HG02571 (cell line): ENCODE measurements around the gene GNAZ.

Experiments
- ATAC-seq: cut with Tn5 transposase; IDR thresholded peaks from one replicate; pipeline ENCODE4 v1.9.1; 2021; ENCODE audit warnings: mild to moderate bottlenecking, moderate library complexity; ENCODE audit not compliant: unreplicated experiment

GNAZ gene

GRCh38 chr22:23091760-23092159 is 21.4 kb downstream of the GNAZ start:
- ATAC-seq: no peak

DNA sequence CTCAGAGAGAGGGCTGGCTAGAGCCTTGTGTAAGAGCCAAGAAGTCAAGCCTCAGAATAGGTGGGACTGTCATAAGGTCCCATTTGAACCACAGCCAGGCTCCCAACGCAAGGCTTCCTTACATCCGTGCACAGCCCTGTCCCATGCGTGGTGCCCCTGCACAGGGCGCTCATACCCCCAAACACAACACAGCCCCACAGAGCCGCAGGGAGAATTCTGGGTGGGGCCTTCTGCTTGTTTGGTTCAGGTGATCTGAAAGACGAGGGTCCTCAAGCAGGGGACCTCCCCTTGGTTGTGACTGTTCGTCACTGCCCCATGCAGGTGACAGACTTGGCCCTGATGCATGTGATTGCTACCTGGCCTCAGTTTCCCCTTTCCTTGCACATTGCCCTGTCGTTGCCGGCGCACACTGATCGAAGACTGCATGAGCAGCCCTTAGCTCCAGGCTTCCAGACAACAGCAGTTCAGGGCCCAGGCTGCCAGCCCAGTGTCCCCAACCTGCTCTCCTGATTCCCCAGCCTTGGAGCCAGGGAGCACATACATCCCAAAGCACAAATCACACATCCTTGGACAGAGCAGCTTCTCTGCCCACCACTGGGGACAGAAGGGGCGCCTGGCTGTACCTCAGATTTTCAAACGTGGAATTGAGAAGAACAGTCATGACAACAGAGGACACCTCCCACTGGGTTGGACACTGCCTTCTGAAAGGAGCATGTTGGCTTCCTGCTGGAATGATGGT is 22.1 kb downstream of the GNAZ start:
- ATAC-seq: no peak

DNA sequence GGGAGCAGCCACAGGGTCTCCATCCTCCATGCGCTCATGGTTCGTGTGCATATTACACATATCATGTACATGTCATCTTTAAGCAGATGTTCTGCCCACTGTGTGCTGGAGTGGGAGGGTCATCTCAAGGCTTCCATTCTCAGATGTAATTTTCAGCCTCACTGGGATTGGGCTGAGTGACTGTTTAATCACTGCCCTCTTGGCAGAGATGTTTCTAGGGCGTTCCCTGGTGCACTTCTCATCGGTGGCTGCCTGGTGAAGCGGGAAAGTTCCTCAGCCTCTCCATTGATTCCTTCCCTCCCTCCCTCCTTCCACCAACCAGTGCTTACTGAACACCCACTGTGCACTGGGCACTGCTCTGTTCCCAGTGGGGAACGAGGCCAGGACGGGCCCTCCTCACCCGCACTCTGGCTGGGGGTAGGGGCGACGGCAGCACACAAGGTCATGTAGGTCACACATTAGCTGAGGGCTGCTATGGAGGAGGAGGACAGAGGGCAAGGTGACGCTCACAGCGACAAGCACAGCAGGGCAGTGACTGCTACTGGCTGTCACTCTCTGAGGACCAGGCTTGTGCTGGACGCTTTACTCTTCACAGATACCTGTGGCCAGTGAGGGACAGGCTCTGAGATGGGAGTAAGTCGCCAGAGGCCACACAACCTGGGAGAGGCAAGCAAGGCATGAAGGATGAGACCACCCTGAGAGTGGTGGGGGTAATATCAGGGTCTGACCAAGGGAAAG is 22.9 kb downstream of the GNAZ start:
- no peak for ATAC-seq

DNA sequence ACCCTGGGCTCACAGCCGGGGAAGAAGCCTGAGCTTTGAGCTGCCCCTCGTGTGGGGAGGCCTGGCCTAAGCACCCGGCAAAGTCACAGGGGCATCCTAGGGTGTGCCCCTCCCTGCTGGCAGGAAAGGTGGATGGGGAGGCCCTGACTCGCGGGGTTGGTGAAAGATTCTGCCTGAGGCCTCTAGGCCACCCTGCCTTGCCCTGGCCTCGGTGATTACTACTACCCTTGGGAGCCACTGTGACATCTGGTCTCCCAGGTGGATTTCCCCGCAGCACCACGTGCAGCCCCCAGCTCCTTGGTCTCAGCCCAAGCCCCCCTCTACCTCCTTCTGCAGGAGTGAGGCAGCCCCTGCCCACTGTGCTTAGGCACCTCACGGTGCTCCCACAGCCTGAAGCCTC is 23.9 kb downstream of the GNAZ start:
- ATAC-seq: no peak

- no peak for ATAC-seq
Observed at GRCh38 chr22:23094695-23095681, 24.7 kb downstream of the GNAZ start.

DNA sequence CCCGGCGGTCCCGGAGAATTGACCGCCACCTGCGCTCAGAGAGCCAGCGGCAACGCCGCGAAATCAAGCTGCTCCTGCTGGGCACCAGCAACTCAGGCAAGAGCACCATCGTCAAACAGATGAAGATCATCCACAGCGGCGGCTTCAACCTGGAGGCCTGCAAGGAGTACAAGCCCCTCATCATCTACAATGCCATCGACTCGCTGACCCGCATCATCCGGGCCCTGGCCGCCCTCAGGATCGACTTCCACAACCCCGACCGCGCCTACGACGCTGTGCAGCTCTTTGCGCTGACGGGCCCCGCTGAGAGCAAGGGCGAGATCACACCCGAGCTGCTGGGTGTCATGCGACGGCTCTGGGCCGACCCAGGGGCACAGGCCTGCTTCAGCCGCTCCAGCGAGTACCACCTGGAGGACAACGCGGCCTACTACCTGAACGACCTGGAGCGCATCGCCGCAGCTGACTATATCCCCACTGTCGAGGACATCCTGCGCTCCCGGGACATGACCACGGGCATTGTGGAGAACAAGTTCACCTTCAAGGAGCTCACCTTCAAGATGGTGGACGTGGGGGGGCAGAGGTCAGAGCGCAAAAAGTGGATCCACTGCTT is 25.5 kb downstream of the GNAZ start:
- no peak for ATAC-seq

- no peak for ATAC-seq
Observed at GRCh38 chr22:23097412-23098229, 27.3 kb downstream of the GNAZ start.

GRCh38 chr22:23098230-23098705 is 27.9 kb downstream of the GNAZ start:
- ATAC-seq: no peak

DNA sequence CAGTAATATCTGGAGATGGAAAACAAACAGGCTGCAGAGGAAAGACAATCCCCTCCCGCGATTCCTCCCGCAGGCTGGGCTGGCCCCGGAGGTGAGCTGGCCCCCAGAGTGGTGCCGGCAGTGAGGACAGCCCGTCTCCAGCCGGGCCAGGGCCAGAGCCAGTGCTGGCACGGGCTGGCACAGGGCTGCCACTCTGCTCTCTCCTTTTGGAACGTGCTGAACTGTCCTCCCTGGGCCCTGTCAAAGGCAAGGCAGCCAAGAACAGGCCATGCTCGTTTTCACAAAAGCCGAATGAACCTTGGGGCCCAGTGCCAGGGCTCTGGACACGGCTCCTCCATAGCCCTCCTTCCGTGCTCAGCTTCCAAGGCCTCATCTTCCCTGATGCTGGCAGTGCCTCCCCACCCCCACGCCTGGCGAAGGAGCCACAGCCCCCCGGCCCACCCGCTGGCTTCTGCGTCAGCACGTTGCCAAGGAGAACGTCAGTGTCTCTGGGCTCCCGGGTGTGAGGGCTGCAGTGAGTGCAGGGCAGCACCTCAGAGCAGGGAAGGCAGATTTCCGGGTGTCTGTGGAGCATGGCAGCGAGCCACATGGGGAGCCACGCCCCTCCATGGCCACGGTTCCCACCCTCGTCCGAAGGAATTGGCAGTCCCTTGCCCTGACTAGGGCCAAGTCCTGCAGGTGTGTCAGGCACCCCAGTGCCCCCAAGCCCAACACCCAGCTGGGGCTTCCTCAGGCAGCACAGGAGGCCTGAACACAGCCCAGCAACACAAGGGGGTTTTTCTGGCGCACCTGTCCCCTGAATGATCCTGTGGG is 28.6 kb downstream of the GNAZ start:
- ATAC-seq: no peak

- no peak for ATAC-seq
Observed at GRCh38 chr22:23099531-23099804, 29.1 kb downstream of the GNAZ start.

DNA sequence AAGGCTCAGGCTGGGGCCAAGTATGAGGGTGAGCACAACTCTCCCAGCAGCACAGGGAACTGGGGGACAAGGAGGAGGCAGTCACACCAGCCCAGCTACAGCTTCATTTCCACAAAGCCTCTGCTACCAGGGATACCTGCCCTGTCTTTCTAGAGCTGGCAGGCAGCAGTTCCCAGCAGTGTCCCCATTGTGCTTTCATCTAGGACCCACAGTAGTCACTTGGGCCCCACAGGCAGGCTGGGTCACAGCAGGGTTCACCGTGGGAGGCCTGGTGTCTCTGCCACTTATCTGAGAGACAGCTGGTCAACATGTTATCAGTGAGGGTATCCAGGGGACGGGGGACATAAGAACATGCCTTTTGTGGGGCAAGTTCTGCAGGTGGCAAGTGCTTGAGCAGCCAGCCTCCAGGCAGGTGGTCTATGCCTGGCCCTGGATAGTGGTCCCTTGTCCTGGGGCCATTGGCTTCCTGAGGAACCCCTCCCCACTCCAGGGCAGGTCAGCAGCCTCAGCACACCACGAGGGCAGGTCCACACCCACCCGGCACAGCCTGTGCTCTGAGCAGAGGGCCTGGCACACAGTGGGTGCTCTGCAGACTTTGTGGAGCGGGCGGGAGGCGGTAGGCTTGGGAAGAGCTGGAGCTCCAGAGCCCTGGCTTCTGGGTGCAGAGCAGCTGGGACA is 29.9 kb downstream of the GNAZ start:
- ATAC-seq: no peak

DNA sequence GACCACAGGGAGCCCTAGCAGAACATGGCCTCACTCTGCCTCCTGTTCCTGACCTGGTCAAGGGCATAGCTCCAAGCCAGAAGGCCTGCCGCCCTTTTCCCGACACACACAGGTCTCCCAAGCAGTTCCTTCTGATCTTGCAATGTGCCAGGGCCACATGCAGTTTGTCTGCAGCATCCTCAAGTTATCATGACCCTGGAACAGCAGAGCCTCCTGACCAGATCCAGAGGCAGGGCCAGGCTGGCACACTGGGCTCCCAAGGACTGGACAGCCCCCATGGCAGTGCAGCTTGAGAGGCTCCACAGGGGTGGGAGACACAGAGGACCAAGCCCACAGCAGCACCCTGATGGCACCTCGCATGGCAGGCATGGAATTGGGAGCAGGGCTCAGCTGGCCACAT is 31.2 kb downstream of the GNAZ start:
- no peak for ATAC-seq

- no peak for ATAC-seq
Observed at GRCh38 chr22:23102002-23102655, 31.8 kb downstream of the GNAZ start.

DNA sequence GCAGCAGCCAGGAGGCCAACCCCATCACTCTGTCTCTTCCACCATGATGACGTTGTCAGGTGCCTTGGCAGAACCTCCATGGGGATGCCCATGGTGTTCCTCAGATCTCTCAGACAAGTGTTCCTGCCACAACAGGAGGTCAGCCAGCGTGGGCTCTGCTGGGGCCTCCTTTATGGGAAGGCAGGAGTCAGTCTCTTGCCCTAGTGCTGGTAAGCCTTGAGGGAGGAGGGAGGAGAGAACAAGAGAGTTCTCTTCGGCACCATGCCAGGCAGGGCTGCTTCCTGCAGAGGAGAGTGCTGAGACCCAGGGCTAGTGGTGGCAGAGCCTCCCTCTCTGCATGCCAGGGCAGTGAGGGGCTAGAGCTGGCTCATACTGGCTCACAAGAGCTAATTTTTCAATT is 32.5 kb downstream of the GNAZ start:
- ATAC-seq: no peak

- no peak for ATAC-seq
Observed at GRCh38 chr22:23103199-23103954, 33.1 kb downstream of the GNAZ start.

- no peak for ATAC-seq
Observed at GRCh38 chr22:23104187-23104971, 34.1 kb downstream of the GNAZ start.

DNA sequence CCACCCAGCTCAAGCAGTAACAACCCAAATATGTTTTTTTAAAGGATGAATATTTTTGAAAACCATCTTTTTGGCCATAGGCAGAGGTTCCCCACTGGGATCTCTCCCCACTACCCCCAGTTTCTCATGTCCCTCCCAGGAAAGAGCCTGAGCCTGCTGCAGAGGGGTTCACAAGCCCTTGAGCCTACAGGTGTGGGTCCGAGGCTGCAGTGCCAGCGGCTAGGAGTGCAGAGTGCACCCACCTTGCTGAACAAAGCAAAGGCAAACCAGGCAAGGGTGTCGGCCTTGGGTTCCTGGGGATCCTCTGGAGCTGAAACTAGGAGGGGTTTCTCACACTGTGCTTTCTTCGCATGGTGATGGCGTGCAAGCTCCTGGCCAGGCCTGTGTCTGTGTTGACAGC is 35.0 kb downstream of the GNAZ start:
- no peak for ATAC-seq
